Ishikawa (cell line): ENCODE results near the gene TET3.

ENCODE experiments used
- CEBPB ChIP-seq: IDR thresholded peaks from 2 replicates; pipeline ENCODE4 v1.6.1; 2012
- REST ChIP-seq: IDR thresholded peaks from 2 replicates; pipeline ENCODE4 v1.6.1; 2012; ENCODE audit warnings: low read depth, mild to moderate bottlenecking

GRCh38 chr2:73970141-73970803, 14.4 kb upstream of the TET3 start:
- no peak for TF ChIP-seq REST
- TF ChIP-seq CEBPB, result no peak
